GM19328 (cell line): Measurements from ENCODE around the gene ADSL.
"Not testable (repeated sequence)": the region's sequence is repeated elsewhere in the genome, so short reads cannot be mapped to it uniquely, and the experiment has no call there.

ENCODE experiments used
- ATAC-seq: cut with Tn5 transposase; IDR thresholded peaks from one replicate; pipeline ENCODE4 v1.9.1; 2021; ENCODE audit warnings: mild to moderate bottlenecking, moderate library complexity; ENCODE audit not compliant: unreplicated experiment

Gene ADSL

GRCh38 chr22:40367342-40367741, 21.0 kb downstream of the ADSL start:
- no peak for ATAC-seq

- ATAC-seq = no peak
Measured at GRCh38 chr22:40368016-40368415, 21.7 kb downstream of the ADSL start.

- ATAC-seq = no peak
Measured at GRCh38 chr22:40368836-40369235, 22.5 kb downstream of the ADSL start.

- no peak for ATAC-seq
Measured at GRCh38 chr22:40374567-40374966, 28.3 kb downstream of the ADSL start.

- no peak for ATAC-seq
Measured at GRCh38 chr22:40376149-40376548, 29.8 kb downstream of the ADSL start.

- no peak for ATAC-seq
Measured at GRCh38 chr22:40377931-40378330, 31.6 kb downstream of the ADSL start.

- not testable (repeated sequence) for ATAC-seq
Measured at GRCh38 chr22:40378448-40378847, 32.1 kb downstream of the ADSL start.

GRCh38 chr22:40381461-40381860, 35.2 kb downstream of the ADSL start:
- no peak for ATAC-seq

- no peak for ATAC-seq
Measured at GRCh38 chr22:40383905-40384304, 37.6 kb downstream of the ADSL start.

- no peak for ATAC-seq
Measured at GRCh38 chr22:40385036-40385782, 38.9 kb downstream of the ADSL start.

GRCh38 chr22:40387746-40388145, 41.4 kb downstream of the ADSL start:
- ATAC-seq = no peak

GRCh38 chr22:40388231-40388630, 41.9 kb downstream of the ADSL start:
- no peak for ATAC-seq

GRCh38 chr22:40391417-40391816, 45.1 kb downstream of the ADSL start:
- ATAC-seq = no peak

GRCh38 chr22:40392618-40393017, 46.3 kb downstream of the ADSL start:
- ATAC-seq = no peak

- ATAC-seq = no peak
Measured at GRCh38 chr22:40394607-40395006, 48.3 kb downstream of the ADSL start.

- no peak for ATAC-seq
Measured at GRCh38 chr22:40395607-40396006, 49.3 kb downstream of the ADSL start.

- no peak for ATAC-seq
Measured at GRCh38 chr22:40396882-40397281, 50.6 kb downstream of the ADSL start.

GRCh38 chr22:40397396-40397795, 51.1 kb downstream of the ADSL start:
- ATAC-seq = no peak

GRCh38 chr22:40399621-40400020, 53.3 kb downstream of the ADSL start:
- no peak for ATAC-seq

GRCh38 chr22:40400159-40400558, 53.9 kb downstream of the ADSL start:
- ATAC-seq = no peak

- no peak for ATAC-seq
Measured at GRCh38 chr22:40401532-40401931, 55.2 kb downstream of the ADSL start.

- no peak for ATAC-seq
Measured at GRCh38 chr22:40401981-40402406, 55.7 kb downstream of the ADSL start.

- ATAC-seq = no peak
Measured at GRCh38 chr22:40403141-40403540, 56.8 kb downstream of the ADSL start.
